GM10847 (cell line): ENCODE measurements around the gene KANSL1L.

Experiments
- POLR2A ChIP-seq: IDR thresholded peaks from 2 replicates; pipeline ENCODE4 v1.6.1; 2011; ENCODE audit not compliant: insufficient read length; ENCODE audit errors: extremely low read depth

KANSL1L gene, protein sequence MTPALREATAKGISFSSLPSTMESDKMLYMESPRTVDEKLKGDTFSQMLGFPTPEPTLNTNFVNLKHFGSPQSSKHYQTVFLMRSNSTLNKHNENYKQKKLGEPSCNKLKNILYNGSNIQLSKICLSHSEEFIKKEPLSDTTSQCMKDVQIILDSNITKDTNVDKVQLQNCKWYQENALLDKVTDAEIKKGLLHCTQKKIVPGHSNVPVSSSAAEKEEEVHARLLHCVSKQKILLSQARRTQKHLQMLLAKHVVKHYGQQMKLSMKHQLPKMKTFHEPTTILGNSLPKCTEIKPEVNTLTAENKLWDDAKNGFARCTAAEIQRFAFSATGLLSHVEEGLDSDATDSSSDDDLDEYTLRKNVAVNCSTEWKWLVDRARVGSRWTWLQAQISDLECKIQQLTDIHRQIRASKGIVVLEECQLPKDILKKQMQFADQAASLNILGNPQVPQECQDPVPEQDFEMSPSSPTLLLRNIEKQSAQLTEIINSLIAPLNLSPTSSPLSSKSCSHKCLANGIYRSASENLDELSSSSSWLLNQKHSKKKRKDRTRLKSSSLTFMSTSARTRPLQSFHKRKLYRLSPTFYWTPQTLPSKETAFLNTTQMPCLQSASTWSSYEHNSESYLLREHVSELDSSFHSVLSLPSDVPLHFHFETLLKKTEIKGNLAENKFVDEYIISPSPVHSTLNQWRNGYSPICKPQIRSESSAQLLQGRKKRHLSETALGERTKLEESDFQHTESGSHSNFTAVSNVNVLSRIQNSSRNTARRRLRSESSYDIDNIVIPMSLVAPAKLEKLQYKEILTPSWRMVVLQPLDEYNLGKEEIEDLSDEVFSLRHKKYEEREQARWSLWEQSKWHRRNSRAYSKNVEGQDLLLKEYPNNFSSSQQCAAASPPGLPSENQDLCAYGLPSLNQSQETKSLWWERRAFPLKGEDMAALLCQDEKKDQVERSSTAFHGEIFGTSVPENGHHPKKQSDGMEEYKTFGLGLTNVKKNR

GRCh38 chr2:210171309-210172218 is at the start of gene KANSL1L:
TSS of gene KANSL1L (minus strand) at chr2:210171409. CDS start at chr2:210154582, 16,827 bp downstream.
- TF ChIP-seq POLR2A, result peak; percentile 80

- TF ChIP-seq POLR2A, result no peak
Observed at GRCh38 chr2:210215120-210215519, 43.9 kb upstream of the KANSL1L start.

GRCh38 chr2:210210185-210210584 is 39.0 kb upstream of the KANSL1L start:
- no peak for TF ChIP-seq POLR2A

GRCh38 chr2:210207929-210208328 is 36.7 kb upstream of the KANSL1L start:
- no peak for TF ChIP-seq POLR2A

DNA sequence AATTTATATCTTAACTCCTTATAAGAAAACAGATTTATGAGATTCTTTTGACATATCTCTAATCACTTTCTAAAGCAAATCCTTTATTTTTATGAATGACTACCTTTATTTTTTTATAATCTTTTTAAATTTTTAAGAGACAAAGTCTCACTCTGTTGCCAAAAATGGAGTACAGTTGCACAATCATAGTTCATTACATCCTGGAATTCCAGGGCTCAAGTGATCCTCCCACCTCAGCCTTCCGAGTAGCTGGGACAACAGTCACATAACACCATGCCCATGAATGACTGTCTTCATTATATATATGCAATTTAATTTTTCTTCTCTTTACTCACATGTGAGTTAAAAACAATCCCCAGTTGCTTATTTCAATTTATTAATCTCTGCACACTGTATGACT is 32.3 kb upstream of the KANSL1L start:
- no peak for TF ChIP-seq POLR2A

- TF ChIP-seq POLR2A, result no peak
Observed at GRCh38 chr2:210203147-210203546, 31.9 kb upstream of the KANSL1L start.

- TF ChIP-seq POLR2A, result no peak
Observed at GRCh38 chr2:210199854-210200253, 28.6 kb upstream of the KANSL1L start.

DNA sequence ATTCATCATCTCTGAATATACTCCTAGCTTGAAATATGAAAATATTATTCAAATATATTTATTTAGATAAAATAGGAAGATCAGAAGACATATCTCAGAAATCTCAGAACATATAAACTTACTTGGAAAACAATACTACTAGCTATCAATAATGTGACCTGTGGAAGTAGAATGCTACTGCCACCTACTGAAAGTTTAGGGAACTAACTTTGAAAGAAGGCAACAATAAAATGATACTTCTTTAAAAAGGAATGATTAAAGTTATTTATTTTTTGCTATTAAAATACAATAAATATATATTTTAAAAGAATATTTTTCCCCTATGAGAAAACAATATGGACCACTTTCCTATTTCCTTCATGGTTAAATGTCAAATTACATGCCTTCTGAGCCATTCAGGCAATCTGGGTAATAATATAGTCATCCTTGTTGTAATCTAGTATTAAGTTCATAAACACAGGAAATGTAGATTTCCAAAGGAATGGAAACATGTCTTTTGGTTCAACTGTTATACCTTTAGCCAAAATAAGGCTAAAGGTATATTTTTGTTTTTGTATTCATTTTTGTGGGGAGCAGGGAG is 28.1 kb upstream of the KANSL1L start:
- TF ChIP-seq POLR2A, result no peak

DNA sequence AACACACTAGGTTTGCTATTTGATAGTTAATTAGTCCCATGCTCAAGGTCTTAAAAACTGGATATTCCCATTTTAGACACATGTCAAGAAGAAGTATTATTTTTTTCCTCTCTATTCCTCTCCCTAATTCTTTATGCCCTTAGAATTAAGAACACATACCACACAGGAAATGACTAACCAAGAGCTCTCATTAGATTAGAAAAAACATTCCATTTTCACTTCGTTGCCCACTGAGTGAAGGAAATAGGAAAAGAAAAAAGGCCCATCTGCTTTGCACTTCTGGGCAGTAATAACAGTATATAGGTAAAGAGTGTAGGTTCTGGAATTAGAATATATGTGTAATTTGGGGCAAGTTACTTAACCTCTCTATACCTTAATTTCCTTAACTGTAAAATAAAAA is 27.1 kb upstream of the KANSL1L start:
- no peak for TF ChIP-seq POLR2A

GRCh38 chr2:210197720-210198119 is 26.5 kb upstream of the KANSL1L start:
- TF ChIP-seq POLR2A, result no peak

- TF ChIP-seq POLR2A, result no peak
Observed at GRCh38 chr2:210195101-210195852, 24.1 kb upstream of the KANSL1L start.

- TF ChIP-seq POLR2A, result no peak
Observed at GRCh38 chr2:210190345-210190744, 19.1 kb upstream of the KANSL1L start.

GRCh38 chr2:210189452-210190138 is 18.4 kb upstream of the KANSL1L start:
- TF ChIP-seq POLR2A, result no peak

DNA sequence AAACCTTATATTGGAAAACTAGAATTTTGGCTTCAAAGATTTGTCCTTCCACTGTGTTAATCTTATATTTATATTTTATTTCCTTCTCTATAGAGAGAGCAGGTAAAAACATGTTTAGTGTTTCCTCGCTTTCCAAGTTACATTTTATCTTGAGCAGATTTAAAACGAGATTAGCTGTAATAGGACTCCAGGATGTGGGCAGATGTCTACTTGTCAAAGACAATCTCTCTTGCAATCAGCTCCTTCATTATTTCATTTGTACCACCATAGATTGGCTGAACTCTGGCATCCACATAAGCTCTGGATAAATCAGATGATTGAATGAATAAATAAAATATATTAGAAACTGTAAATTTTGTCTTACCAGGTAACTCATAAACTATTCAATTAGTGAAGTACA is 17.5 kb upstream of the KANSL1L start:
- no peak for TF ChIP-seq POLR2A

DNA sequence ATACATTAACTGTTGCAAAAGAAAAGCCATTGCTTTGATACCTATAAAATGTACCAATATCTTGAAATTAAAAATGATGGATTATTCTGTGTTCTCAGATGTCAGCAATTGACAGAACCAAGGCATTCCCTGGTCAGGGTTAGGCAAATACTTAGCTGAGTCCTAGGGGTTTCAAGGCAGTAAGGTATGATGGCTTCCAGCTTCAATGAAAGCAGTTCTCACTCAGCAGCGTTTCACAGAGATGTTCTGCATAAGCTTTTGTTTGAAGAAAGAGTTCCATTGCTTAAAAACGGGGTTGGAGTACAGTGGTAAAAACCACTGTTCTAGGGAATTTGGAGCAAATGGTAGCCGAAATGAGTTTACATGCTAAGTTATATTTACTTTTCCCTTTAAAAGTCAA is 17.0 kb upstream of the KANSL1L start:
- TF ChIP-seq POLR2A, result no peak
